ENCODE data around the gene RPLP2.

The RPLP2 gene

DNA sequence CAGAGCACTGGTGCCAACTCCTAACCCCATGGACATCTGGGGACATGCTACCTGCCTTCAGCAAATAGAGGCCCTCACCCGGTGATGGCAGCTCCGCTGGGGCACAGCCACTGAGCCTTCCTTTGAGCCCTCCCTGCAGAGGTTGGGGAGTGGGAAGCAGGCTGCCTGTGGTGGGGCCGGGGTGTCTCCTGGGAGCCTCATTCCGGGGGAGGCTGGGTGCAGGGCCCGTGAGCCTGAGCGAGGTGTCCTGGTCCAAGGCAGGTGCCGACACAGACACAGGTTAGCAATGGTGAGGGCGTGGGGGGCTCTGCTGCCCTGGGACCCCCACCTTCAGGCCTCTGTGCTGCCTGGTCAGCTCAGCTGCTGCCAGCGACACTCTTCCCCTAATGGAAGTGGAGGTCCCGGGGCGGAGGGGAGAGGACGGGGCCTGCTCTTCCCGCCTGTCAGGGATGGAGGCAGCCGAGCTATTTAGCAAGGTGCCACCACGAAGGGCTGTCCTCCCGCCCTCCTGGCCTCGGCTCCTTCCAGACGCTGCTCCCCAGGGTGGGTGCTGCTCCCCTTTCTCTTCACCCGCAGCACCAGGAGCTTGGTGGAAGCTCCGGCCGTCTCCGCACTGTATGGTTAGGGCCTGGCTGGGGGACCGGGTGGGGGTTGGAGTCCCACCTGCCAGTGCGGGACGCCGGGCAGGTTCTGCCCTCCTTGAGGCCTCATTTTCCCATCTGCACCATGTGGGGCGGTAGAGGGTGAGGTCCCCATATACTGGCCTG, 44.1 kb downstream of the RPLP2 start:
- DNase-seq, result no peak

DNA sequence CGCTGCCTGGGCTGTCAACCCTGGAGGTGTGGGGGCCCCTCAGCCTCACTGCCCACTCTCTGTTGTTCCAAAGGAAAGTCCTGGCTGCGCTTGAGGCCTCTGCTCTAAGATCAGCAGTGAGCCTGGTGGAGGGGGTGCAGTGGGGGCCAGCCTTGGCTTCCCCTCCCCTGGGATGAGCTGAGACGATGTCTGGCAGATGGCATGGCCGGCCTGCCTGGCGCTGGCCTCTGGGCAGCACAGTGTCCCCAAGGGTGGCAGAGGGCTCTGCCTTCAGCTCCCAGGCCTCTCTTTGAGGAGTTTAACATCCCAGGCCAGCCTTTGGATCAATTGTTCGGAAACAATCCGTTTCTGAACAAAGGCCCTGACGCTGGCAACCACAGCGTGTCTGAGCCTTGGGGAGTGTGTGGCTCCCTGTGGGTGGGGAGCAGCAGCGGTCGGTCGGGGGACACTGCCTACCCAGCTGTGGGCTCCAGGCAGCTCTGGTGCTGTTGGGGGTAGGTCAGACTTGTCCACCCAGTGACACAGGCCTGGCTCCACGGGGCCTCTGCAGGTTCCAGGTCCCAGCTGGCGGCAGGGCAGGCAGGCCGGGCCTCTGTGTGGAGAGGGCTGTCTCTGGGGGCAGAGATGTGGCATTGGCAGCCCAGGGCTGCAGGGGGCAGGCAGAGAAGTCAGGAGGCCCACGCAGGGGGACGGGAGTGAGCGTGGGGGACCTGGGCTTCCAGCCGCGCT, 45.0 kb downstream of the RPLP2 start:
- no peak for DNase-seq

DNA sequence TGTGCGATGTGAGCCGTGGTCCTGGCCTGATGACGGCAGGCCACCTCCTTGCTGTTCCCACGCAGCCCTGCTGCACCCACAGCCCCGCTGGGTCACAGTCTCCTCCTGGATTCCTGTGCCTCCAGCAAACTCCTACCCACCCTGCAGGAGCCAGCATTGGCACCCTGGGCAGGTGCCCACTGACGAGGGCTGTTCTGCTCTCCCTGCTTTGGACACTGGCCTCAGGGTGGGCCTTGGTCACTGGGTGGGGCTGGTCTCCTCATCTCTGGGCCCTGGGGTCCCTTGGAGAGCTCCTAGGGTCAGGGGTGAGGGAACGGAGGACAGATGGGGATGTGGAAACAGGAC, 45.5 kb downstream of the RPLP2 start:
- DNase-seq, result no peak

DNA sequence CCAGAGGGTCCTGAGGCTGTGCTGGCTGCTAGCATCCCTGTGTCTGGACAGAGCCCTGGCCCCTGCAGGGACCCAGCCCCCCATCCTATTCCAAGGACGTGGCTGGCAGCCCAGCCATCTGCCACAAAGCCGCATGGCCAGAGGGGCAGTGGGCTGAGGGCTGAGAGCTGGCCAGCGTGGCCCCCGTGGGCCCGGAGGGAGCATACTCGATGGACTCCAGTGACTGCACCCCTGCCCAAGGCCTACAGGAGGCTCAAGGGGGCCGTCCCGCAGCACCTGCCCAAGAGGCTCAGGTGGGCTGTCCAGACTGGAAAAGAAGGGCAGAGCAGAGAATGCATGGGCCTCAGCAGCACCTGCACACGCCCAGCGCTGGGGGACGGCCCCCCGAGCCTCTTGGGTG, 46.0 kb downstream of the RPLP2 start:
- DNase-seq, result no peak

DNA sequence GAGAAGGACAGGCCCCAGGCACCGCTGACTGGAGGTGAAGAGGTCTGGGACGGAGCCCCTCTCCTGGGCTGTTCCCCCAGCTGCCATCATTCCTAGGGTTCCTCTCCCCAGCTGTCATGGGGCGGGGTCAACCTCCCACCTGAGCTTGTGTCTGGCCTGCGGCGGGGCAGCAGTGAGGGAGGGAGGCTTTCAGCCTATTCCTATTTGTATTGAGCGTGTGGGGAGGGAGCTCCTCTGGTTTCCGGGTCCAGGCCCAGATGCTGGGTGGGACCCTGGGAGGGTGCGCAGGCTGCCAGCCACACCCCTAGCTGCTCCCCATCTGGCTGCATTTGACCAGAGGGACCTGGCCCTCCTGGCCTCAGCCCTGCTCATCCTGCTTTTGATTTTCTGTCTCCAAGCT, 46.6 kb downstream of the RPLP2 start:
- DNase-seq, result no peak

DNA sequence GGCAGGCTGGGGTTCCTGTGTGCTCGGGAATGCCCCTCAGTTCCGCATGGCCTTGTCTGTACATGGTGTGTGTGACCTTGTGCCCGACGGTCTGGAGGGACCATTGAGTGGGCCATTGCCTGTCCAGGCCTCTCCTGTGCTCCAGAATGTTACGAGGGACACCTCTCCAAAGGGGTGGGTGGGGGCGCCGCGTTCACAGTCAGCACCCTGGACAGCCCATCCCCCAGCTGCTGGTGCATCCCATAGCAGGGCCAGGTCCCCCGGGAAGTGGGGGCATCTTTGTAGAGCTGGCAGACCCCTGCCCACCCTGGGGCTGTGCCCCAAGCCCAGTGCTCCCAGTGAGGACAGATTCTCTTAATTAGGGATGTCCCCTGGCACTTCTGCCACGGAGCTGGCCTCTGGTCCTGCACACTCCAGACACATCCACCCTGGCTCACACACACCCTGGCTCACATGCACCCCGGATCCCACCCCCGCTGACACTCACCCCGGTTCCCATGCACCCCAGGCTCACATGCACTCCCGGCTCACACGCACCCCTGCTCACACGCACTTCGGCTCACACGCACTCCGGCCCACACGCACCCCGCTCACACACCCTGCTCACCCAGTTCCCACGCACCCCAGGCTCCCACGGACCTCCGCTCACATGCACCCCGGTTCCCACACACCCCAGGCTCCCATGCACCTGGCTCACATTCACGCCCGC, 48.4 kb downstream of the RPLP2 start:
- DNase-seq, result no peak

DNA sequence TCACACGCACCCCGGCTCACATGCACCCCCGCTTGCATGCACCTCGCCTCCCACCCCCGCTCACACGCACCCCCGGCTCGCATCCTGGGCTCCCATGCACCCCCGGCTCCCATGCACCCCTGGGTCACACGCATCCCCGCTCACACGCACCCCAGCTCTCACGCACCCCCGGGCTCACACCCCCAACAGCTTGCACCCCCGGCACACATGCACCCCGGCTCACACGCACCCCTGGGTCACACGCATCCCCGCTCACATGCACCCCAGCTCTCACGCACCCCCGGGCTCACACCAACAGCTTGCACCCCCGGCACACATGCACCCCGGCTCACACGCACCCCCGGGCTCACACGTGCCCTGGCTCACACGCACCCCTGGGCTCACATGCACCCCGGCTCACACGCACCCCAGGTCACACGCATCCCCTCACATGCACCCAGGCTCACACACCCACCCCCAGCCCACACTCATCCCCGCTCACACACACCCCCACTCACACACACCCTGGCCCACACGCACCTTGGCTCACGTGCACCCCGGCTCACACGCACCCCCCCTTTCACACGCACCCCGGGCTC, 49.1 kb downstream of the RPLP2 start:
- no peak for DNase-seq

DNA sequence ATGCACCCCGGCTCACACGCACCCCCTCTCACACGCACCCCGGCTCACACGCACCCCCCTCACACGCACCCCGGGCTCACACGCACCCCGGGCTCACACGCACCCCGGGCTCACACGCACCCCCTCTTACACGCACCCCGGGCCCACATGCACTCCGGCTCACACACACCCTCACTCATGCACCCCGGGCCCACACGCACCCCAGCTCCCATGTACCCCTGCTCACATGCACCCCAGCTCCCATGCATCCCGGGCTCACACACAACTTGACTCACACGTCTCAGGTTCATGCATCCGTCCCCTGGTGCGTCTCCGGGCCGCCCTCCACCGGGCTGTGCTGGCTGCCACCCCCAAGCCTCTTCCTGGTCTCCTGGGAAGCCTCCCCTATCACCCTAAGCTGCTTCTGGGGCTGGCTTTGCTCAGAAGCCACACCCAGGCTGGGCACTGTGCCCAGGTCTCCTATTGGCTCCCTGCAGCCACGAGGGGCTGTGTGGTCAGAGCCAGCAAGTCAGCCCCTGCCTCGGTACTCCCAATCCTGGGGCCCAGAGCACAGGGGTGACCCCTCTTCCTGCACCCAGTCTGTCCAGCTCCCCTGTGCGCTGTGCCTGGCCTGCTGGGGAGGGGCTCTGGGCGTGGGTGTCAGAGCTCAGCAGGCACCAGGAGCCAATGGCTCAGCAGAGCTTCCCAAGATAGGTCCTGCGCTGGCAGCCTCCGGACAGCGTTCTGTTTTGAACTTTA, 49.8 kb downstream of the RPLP2 start:
- no peak for DNase-seq

DNA sequence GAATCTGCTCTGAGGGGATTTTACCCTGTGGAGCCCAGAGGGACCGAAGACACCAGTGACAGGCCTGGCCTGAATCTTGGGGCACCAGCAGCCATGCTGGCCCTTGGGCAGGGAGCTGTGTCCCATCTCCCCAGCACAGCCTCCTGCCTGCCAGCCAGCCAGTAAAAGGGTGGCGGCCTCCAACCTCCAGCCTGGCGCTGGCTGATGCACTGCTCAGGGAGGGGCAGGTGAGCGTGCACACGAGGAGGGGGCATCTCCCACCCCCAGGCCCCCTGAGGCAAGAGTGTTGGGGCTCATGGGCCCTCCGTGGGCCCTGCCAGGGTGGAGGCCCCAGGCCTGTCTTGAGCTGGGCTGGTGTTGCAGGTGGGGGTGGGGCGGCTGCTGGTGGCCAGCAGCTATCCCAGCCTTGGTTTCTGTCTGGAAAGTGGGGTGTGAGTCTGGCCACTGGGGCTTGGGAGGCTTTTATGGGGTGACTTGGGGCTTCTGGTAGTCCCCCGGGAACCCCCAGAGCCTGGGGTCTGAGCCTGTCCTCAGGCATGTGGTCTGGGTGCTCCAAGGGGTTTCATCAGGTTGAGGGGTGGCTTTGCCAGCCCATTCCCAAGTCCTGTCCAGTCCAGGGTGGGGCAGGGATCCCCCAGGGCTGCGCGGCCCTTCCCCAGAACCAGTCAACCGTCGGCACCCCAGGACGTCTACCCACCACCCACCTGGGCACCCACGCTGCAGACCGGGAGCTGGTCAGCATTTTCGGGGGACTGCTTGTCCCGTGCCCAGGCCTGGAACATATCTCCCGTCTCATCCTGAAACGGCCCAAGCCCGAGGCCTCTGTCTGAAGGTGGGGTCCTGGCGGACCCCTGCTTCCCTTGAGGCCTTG, 50.7 kb downstream of the RPLP2 start:
- no peak for DNase-seq

DNA sequence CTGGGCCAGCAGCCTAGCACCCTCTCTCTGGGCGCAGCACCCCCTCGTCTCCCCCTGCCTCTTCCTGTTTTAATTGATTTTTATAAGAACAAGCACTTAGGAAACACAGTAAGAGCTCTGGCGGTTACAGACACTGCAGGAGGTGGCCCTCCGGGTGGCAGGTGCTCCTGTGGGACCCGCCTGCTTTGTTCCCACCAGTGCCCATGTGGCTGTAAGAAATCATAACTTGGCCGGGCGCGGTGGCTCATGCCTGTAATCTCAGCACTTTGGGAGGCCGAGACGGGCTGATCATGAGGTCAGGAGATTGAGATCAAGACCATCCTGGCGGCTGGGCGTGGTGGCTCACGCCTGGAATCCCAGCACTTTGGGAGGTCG, 51.3 kb downstream of the RPLP2 start:
- no peak for DNase-seq

DNA sequence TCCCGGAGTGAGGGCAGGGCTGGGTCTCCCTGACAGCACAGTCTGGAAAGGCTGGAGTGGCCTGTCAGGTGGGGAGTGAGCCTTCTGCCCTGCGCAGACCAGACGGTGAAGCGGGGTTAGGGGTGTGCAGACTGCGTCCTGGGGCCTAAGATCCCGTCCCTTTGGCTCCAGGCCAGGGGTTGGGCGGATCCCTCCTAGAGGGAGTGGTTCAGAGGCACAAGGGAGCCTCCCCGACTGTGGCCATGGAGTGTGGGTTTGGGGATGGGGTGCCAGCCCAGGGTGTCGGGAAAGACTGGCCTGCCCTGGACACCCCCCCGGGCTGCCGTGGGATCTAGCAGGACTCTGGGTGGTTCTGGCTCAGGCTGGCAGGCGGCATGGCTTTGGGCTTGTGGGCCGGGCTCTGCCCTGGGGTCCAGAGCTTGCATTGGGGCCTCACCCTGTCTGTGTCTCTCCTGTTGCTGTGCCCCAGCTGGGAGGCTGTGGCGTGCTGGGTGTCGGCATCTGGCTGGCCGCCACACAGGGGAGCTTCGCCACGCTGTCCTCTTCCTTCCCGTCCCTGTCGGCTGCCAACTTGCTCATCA, 52.4 kb downstream of the RPLP2 start:
- no peak for DNase-seq

All from activated CD4-positive, alpha-beta T cell treated with anti-CD3 and anti-CD28 coated beads, Interleukin-2, amount 50 U/mL, for 1 hour (primary cell).